ENCODE data around the gene RBM33. TPM values are rescaled to one million over a fixed set of nuclear protein-coding genes. Genes with fewer than 3 reads are reported as not detected.

The RBM33 gene
- total and polyA plus RNA-seq, 2 of the 13 experiments (the other 11 are each of a cell fraction or from before 2014, with no cell fraction given), result 12.4 to 28.9 TPM

DNA sequence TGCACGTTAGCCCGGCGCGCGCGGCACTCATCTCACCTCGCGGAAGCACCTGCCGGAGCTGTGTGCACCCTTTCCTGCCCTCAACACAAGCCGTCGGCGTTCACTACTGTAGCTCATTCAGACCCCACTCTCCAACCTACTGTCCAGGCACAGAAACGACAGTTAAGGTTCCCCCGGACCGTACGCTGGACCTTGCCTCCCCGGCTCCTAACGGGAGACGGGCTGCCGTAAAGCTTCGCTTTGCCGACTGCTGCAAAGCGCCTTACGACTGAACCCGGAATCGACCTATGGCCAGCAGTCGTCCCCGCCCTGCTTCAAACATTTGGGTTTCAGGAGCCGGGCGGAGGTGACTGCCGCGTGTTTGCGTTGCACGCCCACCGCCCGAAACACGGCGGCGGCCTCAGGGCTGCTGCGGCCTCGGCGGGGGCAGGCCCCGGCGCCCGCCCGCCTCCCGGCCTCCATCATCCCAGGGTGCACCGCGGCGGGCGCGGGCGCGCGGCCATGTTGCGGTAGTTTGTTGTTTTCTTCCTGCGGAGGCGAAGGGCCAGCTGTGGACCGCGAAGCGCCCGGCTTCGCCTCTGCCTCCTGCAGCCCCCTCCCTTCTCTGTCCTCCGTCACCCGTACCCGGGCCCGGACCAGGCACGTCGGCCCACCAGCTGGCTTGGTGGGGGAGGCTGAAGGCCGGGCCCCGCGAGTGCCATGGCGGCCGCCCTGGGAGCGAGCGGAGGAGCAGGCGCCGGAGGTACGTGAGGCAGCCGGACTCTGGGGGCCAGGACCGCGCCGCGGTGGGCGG, at the start of gene RBM33 (continued):
- TF ChIP-seq HNRNPH1 (optimal IDR thresholded peaks at IDR 0.05; ENCODE audit: low read depth, low read length) (no peak), IKZF1 (IDR thresholded peaks at IDR 0.05) (no peak), ZNF510 (CRISPR knock-in tag; IDR thresholded peaks at IDR 0.05; ENCODE audit: low read depth) (no peak), YEATS2 (CRISPR knock-in tag; IDR thresholded peaks at IDR 0.05; ENCODE audit: borderline replicate concordance) (no peak), CEBPB (IDR thresholded peaks at IDR 0.05; ENCODE audit: borderline replicate concordance, low read depth, low read length) (no peak), ZNF224 (CRISPR knock-in tag; IDR thresholded peaks at IDR 0.05) (peak; percentile 65; the same call in 1 of the 2 replicates), SMC3 (IDR thresholded peaks at IDR 0.05; ENCODE audit: low read length) (no peak), TRIM24 (CRISPR knock-in tag; IDR thresholded peaks at IDR 0.05) (no peak), ZNF570 (CRISPR knock-in tag; IDR thresholded peaks at IDR 0.05; ENCODE audit: borderline replicate concordance) (no peak), SRY (CRISPR knock-in tag; IDR thresholded peaks at IDR 0.05) (peak; percentile 81), CENPT (CRISPR knock-in tag; IDR thresholded peaks at IDR 0.05; ENCODE audit: low read depth) (0 out of 2 replicates have a peak, but pooled peaks have one; percentile 40), CHCHD3 (CRISPR knock-in tag; IDR thresholded peaks at IDR 0.05) (peak; percentile 50; the same call in 1 of the 2 replicates), ARNTL (CRISPR knock-in tag; IDR thresholded peaks at IDR 0.05) (peak; percentile 13; the same call in 1 of the 2 replicates), ZMYM4 (CRISPR knock-in tag; IDR thresholded peaks at IDR 0.05) (peak; percentile 48), SALL1 (CRISPR knock-in tag; IDR thresholded peaks at IDR 0.05) (peak; percentile 69), TBL1XR1 (IDR thresholded peaks at IDR 0.05; ENCODE audit: borderline replicate concordance, low read length, partially characterized antibody) (no peak), ZSCAN30 (CRISPR knock-in tag; IDR thresholded peaks at IDR 0.05) (no peak), JUND (CRISPR knock-in tag; IDR thresholded peaks at IDR 0.05) (no peak), SAP130 (CRISPR knock-in tag; IDR thresholded peaks at IDR 0.05; ENCODE audit: low read depth) (peak; percentile 92), POLR2A (IDR thresholded peaks at IDR 0.05; ENCODE audit: insufficient read depth in 1 of 2, low read depth in 2 of 2, low read length in 2 of 2) (peak; percentile 79 to 92), MAZ (IDR thresholded peaks at IDR 0.05; ENCODE audit: borderline replicate concordance, low read depth, low read length) (no peak), MAZ (CRISPR knock-in tag; IDR thresholded peaks at IDR 0.05; ENCODE audit: low read depth) (peak; percentile 63; the same call in 1 of the 2 replicates), ZNF775 (CRISPR knock-in tag; IDR thresholded peaks at IDR 0.05; ENCODE audit: borderline replicate concordance) (no peak), ZNF83 (CRISPR knock-in tag; IDR thresholded peaks at IDR 0.05; ENCODE audit: borderline replicate concordance) (no peak), KAT8 (CRISPR knock-in tag; IDR thresholded peaks at IDR 0.05) (peak; percentile 81), NCOA2 (CRISPR knock-in tag; IDR thresholded peaks at IDR 0.05) (peak; percentile 42; the same call in 1 of the 2 replicates), KLF9 (CRISPR knock-in tag; IDR thresholded peaks at IDR 0.05; ENCODE audit: low read depth) (no peak)
- TF ChIP-seq, protein P1, sequence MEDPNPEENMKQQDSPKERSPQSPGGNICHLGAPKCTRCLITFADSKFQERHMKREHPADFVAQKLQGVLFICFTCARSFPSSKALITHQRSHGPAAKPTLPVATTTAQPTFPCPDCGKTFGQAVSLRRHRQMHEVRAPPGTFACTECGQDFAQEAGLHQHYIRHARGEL (CRISPR knock-in tag; IDR thresholded peaks at IDR 0.05), result no peak
- TF ChIP-seq, protein P2, sequence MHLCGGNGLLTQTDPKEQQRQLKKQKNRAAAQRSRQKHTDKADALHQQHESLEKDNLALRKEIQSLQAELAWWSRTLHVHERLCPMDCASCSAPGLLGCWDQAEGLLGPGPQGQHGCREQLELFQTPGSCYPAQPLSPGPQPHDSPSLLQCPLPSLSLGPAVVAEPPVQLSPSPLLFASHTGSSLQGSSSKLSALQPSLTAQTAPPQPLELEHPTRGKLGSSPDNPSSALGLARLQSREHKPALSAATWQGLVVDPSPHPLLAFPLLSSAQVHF (CRISPR knock-in tag; IDR thresholded peaks at IDR 0.05), result peak; percentile 83
- TF ChIP-seq, protein P3, sequence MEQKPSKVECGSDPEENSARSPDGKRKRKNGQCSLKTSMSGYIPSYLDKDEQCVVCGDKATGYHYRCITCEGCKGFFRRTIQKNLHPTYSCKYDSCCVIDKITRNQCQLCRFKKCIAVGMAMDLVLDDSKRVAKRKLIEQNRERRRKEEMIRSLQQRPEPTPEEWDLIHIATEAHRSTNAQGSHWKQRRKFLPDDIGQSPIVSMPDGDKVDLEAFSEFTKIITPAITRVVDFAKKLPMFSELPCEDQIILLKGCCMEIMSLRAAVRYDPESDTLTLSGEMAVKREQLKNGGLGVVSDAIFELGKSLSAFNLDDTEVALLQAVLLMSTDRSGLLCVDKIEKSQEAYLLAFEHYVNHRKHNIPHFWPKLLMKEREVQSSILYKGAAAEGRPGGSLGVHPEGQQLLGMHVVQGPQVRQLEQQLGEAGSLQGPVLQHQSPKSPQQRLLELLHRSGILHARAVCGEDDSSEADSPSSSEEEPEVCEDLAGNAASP (CRISPR knock-in tag; IDR thresholded peaks at IDR 0.05; ENCODE audit: borderline replicate concordance), result no peak
- TF ChIP-seq, protein P4, sequence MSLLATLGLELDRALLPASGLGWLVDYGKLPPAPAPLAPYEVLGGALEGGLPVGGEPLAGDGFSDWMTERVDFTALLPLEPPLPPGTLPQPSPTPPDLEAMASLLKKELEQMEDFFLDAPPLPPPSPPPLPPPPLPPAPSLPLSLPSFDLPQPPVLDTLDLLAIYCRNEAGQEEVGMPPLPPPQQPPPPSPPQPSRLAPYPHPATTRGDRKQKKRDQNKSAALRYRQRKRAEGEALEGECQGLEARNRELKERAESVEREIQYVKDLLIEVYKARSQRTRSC (CRISPR knock-in tag; IDR thresholded peaks at IDR 0.05; ENCODE audit: low read depth), result no peak
